A172 (cell line): ENCODE data around the gene PAX2. TPM values are rescaled to one million over a fixed set of nuclear protein-coding genes. Genes with fewer than 3 reads are reported as not detected.
A peak's percentile ranks its signal among the peaks of the same experiment; 100 is the strongest.

Source experiments
- DNase-seq: peaks from one replicate; pipeline ENCODE4 v3.0.0-alpha.2; 2015; ENCODE audit warnings: low spot score
- total RNA-seq: library from RNA; depleted of rRNA; stranded (reverse); fragments of >200 nt; shearing (Covaris generic); gene quantifications from 2 replicates; pipeline ENCODE4 v1.2.3, GENCODE V29; 2014

Gene PAX2
- total RNA-seq, 1 experiment from 2014 or later: not detected

DNA sequence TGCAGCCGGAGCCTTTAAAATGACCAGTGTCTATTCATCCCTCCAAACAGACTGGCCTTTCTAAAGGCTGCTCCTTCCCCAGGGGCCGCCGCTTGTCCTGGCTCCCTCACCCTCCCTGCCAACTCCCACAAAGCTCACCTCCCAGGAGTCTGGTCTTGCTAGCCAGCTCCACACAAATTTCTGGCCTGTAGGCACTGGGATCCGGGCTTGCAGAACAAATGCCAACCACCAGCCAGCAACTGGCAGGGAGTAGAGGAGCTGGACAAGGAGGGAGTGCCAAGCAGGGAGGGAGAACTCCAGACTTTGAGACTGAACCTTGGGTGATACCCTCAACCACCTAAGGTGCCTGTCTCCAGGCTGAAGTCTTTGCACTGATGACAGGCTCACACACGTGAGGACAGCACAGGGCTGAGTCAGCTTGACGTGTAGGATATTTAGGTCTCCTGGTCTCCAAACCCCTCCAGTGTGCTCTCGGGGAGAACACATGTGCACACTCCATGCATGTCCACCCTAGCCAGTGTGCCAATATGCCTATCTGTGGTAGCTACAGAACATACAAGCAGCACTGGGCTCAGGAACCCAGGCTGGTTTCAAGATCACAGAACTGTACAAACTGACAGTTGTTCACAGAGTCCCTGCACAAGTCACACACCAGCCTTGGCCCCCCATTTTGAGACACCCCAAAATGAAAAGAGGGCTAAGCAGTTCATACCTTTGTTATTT lies 6.0 kb downstream of the PAX2 start:
- DNase-seq: no peak

DNA sequence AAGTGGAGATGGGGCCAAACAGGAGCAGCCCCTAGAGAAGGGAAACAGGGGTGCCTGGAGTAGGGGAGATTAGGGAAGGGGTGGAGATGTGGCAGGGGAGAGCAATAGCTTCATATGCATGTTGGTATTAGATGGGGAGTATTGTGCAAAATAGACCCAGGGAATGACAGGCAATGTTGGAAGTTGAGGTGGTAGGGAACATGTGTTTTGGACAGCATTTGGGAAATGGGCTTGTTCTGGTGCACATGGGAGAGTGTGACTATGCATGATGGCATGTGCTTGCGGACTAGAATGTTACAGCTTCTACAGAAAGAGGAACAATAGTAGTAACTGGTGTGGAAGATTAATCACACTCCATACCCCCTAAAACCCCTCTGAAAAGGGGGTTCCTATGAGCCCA lies 10.4 kb downstream of the PAX2 start:
- no peak for DNase-seq

DNA sequence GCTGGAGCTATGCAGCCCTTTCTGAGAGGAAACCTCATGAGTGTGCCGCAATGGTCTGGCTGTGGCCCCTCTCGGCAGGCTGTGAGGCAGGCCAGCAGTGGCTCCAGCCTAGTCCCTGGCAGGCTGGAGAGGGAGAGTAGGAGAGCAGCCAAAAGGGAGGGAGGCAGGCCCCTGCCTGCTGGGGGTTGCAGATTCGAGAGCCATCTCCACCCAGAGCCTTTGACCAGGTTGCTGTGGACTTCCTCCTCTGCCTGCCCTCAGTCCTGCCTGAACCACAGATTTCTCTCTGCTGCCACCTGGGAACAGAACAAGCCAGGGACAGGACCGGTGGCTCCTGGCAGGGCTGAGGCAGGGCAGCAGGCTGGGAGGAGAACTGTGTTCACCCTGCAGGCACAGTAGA lies 13.9 kb downstream of the PAX2 start:
- no peak for DNase-seq

DNA sequence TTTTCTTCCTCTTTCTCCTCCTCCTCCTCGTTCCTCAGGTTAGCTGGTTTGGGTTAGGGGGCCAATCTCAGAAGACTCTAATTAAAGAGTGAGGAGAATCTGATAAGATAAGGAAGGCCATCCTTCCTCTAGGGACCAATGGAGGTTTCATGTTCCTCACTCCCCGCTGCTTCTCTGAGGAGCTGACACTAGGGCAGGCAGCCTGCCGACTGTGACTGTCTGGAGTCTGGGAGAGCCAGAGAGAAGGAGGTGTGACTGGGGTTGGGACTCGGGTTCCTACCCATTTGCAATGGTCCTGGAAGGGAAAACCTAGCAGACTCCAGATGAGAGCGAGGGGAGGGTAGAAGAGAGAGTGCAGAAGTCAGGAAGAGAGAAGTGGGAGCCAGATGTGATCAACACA lies 15.3 kb downstream of the PAX2 start:
- DNase-seq: no peak

DNA sequence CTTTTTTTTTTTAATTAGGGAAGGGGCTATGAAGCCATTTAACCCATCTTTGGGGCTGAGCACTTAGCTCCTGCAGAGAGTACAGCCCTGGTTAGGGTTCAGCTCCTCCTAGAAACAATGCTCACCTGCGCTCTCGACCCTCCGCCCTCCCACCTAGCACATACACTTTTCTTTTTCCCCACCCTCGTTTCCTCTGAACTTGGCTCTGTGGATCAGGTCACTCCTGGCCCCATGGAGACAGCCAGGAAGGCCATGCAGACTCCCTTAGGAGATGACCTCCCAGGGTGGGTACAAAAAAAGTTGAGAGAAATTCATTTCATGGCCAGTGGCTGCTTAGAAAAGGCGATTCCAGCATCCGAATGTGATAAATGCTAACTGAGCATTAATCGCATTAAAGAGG lies 15.8 kb downstream of the PAX2 start:
- no peak for DNase-seq

DNA sequence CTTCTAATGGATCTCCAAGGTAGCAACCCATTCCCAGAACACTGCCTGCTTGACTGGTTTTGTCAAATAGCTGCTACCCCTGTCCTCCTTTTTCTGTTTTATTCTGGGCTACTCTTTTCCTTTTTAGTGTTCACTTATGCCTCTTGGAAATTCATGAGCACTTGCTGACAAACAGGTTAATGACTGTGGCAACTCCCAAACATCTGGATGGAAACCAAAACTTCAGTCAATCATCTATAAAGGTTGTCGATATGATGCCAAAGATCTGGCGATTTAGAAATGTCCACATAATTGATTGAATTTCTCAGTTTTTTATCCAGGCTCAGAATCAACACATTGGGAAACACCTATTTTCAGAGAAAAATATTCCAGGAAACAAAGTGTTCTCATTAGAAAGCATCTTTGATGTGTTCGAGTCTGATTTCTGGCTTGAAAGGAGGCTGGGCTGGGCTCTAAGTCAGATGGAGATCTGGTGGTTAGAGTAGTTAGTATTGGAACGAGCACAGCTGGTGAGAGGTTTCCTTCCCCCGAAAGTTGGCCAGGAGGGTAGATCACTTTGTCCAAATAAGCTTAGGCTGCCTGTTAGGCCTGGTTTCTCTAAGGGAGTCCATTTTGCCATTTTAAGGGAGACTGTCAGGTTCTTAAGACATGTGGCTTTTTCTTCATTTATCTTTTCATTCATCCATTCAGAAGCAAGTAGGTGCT lies 17.8 kb downstream of the PAX2 start:
- no peak for DNase-seq

DNA sequence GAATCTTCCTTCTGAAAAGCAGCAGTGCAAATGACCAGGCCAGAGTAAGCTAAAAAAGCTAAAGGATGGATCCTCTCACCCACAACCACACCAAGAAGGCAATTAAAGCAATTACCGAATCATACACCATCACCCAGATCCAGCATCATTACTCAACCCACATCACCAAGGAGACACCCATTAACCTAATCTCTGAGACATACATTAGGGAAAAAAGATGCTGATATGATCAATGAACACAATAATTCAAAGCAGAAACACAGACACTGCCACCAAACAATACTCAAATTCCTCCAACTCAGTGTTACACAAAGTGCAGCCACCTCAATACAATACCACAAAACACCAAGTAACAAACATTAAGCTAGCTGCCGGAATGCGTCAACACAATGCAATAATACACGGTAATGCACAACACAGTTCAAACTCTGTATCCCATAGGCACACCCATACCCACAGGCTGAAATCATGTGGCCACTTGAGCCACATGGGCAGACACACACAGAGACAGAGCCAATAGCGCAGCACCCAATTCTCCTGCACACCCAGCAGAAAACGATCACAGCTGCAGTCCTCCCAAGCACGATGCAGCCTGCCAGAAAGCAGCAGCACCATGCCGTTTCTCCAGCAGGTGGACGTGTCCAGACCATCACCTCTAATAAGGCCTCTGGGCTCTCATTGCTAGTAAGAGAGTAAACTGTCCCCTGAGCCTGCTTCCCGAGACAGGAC lies 21.5 kb downstream of the PAX2 start:
- DNase-seq: no peak

DNA sequence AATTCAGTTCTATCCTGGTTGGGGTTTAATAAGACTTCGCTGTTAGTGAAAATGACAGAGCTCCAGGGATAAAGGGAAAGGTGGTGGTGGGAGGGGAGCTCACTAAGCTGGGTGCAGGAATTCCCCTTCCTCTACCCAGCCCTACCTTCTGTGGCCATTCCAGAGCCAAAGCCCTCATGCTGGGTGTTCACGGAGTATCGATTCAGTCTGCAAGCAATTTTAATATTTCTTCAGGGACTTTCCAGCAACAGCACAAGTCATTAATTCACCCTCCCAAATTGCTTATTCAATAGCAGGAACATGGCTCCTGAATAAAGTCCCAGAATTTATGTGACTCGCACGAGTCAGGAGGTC lies 22.0 kb downstream of the PAX2 start:
- no peak for DNase-seq

DNA sequence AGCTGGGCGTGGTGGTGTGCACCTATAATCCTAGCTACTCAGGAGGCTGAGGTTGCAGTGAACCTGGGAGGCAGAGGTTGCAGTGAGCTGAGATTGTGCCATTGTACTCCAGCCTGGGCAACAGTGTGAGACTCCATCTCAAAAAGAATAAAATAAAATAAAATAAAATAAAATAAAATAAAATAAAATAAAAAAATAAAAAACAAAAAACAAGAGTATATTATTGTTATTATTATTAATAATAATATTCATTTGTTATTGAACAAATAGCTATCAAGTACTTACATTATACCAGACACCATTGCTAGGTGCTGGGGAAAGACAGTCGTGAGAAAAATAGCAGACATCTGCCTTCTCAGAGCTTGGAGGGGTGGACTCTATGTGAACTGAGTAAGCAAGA lies 24.1 kb downstream of the PAX2 start:
- DNase-seq: no peak

DNA sequence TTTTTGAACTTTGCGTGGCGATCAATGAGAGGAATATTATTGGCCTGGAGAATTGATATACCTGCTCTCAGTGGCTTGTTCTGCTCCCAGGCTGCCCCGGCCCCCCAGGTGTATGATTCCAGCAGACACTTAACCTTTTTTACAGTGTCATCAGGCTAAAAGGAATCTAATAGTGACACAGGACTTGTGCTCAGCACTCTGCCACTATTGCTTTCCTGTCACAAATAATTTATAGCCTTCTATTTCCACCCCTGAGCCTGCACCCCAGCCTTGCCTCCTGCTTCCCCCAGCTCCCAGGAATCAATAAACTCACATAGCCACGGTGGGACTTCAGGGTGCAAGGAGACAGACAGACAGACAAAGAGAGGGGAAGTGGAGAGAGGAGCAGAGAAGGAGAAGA lies 28.3 kb downstream of the PAX2 start:
- DNase-seq: no peak

DNA sequence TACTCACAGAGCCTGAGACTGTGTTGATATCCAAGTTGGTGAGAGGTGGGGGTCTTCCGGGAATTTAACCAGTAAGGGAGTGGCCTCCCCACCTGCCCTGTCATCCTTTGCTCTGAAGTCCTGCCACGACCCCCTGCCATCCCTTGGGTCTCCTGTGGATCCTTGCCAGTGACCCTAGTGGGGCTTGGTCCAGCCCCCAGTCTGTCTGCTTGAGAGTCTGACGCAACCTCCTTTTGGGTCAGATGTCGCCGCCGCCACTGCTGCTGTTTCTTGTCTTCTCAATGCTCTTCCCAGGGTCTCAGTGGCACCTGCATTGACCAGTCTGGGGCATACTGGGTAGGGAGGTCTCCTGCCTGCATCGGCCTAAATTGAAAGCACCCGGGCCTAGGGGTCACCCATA lies 28.8 kb downstream of the PAX2 start:
- no peak for DNase-seq

DNA sequence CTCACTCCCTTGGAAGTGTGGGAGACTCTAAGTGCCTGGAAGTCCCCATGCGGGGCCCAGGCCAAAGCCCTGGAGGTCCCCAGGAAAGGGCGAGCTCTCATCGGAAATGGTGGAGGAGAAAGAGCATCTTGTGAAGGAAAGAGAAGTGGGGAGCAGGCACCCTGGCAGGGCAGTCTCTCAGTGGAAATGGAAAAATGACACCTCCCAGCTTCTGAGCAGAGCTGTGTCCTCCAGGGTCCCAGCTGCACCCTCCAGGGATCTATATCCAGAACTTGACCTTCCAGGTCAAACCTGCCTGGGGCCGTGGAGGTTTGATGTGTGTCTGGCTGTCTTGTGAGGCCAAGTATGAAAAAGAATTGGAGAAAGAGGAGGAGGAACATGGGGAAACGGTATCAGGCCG lies 29.5 kb downstream of the PAX2 start:
- DNase-seq: no peak

DNA sequence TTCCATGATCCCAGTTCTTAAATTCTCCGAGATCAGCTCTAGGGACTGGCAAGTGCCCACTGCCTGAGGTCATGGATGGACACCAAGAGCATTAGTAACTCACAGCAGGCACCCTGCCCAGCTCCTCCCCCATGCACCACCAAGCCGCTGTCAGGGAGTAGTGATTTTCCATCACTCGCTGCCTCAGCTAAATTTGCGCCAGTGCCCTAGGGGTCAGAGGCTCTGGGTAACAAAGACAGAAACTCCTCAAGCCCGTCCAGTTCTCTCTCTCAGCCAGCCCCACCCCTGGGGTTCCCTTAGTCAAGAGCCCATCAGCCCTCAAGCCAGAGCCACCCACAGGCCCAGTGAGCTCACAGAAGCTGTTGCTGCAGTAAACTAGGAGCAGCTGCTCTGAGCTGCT lies 30.0 kb downstream of the PAX2 start:
- DNase-seq: peak; percentile 70

DNA sequence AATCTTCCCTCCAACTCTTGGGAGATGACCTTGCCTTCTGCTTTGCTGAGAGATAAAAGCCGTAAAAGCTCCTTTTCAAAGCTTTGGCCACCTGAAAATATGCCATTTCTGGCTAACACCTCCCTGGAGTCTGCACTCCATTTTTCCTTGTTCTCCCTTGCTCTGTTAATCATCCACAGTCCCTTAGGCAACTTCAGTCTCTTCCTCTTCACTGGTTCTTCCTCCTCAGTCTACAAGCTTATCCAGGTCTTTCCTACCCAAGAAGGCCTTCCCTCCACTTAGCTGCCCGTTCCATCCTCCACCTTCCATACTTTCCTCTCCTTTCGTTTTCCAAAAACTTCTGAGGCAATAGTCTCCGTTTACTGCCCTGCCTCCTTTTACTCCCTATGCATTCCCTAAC lies 30.5 kb downstream of the PAX2 start:
- DNase-seq: no peak

DNA sequence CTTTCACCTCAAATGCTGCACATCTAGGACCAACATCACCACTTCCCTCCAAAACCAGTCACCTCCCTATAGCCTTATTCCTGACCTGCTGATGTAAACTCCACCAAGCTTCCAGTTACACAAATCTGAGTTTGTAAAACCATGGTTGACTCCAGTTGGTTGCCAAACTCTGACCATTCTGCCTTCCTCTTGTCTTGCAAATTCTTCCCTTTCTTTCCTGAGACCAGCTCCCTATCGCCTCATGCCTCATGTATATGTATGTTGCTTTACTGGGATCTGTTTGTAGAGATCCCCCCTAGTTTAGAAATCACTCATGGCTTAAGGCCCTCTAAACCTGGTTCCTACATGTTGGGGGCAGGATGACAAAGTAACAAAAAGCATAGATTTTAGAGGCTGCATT lies 31.3 kb downstream of the PAX2 start:
- no peak for DNase-seq

DNA sequence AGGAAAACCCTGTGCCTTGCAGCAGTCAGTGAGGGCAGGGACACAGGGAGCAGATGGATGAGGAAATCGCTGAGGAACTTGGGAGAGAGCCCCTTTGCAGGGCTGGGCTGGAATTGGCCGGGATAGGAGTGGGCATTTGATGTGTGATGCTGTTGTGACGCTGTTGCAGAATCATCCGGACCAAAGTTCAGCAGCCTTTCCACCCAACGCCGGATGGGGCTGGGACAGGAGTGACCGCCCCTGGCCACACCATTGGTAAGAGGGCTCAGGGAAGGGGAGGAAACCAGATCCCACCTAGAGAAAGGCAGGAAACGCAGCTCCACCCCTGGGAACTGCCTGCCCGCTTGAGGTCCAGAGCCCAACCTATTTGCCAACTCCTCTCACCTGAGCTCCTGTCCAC lies 33.9 kb downstream of the PAX2 start:
- DNase-seq: no peak

DNA sequence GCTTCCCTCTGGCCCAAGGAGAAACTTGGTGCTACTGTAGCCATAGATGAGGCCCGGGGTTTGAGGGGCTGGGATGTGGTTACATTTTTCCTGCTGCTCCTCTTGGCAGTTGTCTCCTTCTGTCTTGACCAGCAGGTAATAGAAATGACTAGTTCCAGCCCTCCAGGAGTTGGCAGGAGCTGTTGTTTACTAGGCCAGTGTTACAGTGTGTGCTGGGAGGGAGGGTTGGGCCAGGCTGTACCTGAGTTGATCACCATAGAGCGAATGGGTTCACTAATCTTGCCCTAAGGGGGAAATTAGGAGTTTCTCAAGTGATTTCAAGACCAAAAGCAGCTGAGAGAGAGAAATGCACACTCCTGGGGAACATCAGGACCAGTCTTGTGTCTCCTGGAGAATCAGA lies 34.9 kb downstream of the PAX2 start:
- DNase-seq: no peak

DNA sequence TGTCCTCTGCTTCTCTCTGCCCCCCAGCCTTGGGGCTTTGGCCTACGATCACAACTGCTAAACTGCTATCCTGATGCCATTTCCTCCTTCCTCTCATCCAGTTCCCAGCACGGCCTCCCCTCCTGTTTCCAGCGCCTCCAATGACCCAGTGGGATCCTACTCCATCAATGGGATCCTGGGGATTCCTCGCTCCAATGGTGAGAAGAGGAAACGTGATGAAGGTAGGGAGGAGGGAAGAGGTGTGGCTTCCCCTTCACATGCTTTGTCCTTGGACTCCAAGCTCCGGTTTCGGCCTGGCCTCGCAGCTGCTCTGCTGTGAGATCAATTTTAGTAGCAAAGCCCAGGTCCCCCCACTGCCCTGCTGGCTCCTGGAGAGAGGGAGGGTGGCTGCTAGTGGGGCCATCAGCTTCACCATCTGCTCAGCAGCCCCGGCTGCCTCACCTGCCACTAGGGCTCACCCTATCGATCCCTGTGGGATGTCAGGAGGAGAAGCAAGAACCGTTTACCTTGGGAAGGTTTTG lies 35.8 kb downstream of the PAX2 start:
- no peak for DNase-seq

DNA sequence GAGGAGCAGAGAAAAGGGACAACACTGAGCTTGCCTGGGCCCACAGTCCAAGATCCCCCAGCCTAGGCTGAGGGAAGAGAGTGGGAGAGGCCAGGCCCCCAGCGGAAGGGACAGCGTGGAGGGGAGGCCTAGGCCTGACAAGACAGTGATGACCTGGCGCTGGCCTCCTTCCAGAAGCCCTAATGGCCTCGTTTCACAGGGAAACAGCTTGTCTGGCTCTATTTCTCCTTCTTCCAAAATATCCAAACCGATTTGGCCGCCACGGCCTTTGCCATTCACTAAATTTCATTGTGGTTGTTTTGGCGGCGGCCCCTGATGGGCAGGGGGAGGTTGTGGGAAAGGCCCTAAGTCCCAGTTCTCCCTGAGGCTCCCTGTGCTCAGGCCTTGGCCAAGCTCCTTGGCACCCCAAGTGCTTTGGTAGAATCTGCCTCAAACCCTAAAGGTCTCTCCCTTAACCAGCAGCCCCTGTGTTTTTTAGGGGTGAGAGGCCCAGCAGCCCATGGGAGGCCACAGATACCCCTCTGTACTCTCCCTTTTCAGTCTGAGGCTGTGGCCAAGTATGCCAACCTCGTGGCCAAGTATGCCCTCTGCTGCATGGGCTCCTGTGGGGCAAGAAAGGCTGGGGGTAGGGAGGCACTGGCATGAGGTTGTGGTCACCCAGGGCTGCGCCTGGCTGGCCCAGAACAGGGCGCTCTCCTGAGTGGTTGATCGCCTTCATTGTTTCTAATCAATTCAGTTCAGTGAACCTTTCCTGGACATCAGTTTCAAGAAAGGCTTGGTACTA lies 37.3 kb downstream of the PAX2 start:
- no peak for DNase-seq

DNA sequence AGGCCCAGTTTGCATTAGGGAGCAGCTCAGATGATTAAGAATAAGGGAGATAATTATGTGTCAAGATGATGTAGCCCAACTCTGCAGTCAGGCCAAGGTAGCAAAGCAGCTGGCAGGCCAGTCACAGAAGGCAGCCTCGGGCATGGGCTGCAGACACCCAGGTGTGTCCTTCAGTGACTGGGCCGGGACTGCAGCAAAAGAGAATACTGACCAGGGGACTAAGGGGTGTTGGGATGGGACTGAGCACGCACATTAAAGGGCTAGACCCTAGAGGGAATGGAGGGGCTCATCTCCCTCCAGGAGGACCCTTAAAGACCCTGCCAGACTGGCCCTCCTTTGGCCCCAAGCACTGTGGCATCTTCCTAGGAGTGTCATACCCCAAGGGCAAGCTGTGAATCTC lies 38.7 kb downstream of the PAX2 start:
- no peak for DNase-seq

DNA sequence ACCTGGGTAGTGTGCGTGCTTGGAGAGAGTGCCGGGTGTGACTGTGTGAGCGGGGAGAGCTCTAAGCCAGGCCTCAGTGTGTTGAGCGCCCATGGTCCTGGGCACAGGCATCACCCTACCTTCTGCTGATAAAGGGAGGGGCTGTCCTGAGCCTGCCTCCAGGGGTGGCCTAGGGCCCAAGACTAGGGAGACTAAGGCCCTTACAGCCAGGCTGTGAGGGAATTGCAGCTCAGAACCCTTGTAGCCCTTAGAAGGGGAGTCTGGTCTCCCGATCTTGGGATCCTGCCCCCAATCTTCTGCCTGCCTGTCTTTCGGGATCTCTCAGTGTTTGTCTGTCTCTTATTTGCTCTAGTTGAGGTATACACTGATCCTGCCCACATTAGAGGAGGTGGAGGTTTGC lies 41.2 kb downstream of the PAX2 start:
- DNase-seq: no peak
